GM11168 (cell line): Measurements from ENCODE around the gene CCDC81.
"Not testable (repeated sequence)": the region's sequence is repeated elsewhere in the genome, so short reads cannot be mapped to it uniquely, and the experiment has no call there.

Source experiments
- in situ Hi-C: fragments of 300-500 bp; cut with MboI; formaldehyde crosslinking; loops from one replicate; pipeline ENCODE4 v1.12.0; 2022; ENCODE audit warnings: low sequenced_read_pairs; ENCODE audit not compliant: unreplicated experiment

Gene CCDC81

DNA sequence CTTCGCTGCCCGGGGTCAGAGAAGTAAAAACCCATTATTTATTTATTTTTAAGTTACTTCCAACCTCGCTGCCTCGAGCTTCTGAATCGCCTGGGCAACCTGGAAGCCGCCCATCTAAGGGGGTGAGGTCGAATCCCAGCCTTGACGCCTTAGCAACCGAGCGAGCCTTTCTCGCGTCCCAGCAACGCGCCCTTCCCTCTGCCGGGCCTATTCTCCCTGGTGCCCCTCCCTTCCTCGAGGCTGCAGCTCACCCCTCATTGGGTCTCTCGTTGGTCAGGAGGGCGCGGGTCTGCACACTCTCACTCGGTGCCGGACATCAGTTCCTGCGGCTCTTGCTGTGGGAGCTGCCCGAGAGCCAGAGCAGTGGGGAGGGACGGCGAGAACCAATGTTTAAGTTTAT is at the start of gene CCDC81:
CCDC81 (plus strand) TSS at position 302 of the 400 bp plus-strand sequence. CDS start 277 bp downstream, outside the sequence.
- in situ Hi-C loops: no loop called here

- in situ Hi-C loops: no loop called here
These were observed 39.4 kb upstream of the CCDC81 start for GRCh38 chr11:86335131-86335767.

DNA sequence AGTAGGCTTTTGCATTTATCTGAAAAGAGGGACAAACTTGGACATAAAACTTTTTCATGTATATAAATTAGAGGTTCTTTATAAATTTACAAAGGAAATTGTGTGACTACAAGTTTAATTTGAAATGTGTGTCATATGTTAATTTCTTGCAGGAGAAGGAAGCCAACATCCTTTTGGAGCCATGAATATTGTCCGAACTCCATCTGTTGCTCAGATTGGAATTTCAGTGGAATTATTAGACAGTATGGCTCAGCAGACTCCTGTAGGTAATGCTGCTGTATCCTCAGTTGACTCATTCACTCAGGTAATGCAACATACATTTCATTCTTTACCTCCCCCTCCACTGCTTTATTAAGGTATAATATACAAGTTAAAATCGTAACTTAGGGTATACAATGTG is 37.5 kb upstream of the CCDC81 start:
- in situ Hi-C loops: no loop called here

DNA sequence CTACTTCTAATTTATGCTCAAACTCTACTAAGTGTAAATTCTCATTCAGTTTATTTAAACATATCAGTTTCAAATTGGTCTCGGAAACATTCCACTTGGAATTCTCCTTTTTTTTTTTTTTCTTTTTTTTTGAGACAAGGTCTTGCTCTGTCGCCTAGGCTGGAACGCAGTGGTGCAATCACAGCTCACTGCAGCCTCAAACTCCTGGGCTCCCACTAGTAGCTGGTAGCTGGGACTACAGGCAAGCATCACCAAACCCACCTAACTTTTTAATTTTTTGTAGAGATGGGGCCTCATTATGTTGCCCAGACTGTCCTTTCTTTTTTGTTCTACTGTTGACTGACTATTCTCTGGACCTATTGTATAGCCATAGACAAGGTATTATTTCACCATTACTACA is 33.3 kb upstream of the CCDC81 start:
- in situ Hi-C loops: no loop called here

DNA sequence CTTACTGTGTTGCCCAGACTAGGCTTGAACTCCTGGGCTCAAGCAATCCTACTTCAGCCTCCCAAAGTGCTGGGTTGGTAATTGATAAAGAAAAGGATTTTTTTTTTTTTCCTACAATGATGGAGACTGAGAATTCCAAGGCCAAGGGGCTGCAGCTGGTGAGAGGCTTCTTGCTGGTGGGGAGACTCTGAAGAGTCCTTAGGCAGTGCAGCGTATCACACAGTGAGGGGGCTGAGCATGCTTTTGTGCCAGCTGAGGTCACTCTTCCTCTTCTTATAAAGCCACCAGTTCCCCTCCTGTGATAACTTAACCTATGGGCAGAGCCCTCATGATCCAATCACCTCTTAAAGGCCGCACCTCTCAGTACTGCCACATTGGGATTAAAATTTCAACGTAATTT is 28.2 kb upstream of the CCDC81 start:
- in situ Hi-C loops: no loop called here

DNA sequence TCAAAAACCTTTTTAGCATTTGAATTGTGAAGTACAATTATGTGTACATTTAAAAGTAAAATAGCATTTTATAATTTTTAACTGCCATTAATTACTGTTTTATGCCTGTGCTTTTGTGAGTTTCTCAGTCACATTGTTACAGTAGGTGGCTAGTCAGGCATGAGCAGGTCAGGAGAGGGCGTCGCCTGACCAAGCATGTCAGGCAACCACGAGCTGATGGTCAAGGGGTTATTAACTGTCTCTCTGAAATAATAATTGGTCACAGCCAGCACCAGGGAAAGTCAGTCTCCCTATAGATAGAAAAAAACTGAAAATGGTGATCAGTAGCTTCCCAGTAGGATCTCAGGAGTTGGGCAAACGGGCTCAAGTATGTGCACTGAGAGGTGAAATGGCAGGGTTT is 19.4 kb upstream of the CCDC81 start:
- in situ Hi-C loops: no loop called here

DNA sequence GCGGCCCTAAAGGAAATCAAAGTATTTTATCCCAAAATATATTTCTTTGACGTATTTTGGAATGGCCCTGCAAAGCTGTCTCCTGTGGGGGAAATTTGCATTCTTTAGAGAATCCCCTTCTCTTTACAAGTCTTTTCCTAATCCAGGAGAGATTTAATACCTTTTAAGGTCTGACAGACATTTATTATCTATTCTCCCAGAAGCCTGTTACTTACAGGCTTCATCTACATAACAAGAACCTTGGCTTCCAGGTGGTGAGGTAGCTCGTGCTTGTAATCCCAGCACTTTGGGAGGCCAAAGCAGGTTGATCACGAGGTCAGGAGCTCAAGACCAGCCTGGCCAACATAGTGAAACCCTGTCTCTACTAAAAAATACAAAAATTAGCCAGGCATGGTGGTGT is 17.3 kb upstream of the CCDC81 start:
- in situ Hi-C loops: not testable (repeated sequence)

GRCh38 chr11:86358720-86359119 is 16.0 kb upstream of the CCDC81 start:
- in situ Hi-C loops: no loop called here

GRCh38 chr11:86360775-86361395 is 13.8 kb upstream of the CCDC81 start:
- in situ Hi-C loops: no loop called here

GRCh38 chr11:86363424-86363823 is 11.3 kb upstream of the CCDC81 start:
- in situ Hi-C loops: no loop called here

DNA sequence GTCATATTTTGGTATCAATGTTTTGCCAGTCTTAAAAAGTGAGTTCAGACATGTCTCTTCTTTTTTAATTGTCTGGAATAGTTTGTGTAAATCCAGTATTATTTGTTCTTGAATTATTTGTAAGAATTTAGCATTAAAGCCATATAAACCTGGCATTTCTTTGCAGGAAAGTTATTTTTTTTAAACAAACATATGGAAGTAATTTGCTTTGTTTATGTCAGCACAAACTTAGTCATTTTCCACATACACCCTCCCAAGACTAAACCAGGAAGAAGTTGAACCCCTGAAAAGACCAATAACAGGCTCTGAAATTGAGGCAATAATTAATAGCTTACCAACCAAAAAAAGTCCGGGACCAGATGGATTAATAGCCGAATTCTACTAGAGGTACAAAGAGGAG is 9.1 kb upstream of the CCDC81 start:
- in situ Hi-C loops: no loop called here

- in situ Hi-C loops: no loop called here
These were observed 5.0 kb upstream of the CCDC81 start for GRCh38 chr11:86369668-86370067.

- in situ Hi-C loops: no loop called here
These were observed 4.5 kb upstream of the CCDC81 start for GRCh38 chr11:86370171-86370570.

GRCh38 chr11:86370922-86371594 is 3.6 kb upstream of the CCDC81 start:
- in situ Hi-C loops: no loop called here

DNA sequence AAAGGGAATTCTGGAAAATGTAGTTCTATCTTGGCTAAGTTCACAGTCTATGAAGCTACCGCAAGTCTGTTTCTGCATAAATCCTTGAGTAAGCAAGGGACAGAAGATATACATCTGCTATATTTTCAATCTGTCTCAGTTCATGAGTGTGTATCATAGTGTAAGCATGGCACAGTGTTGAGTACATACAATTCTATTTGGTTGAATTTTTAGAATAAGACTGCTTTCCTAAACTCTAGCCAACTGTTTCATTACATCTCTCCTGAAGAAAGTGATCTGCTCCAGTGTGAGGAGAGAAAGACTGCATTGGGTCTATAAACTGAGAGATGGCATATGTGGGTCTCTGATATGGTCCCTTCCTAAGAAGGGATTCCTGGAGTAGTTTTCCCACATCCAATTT is 2.6 kb upstream of the CCDC81 start:
- in situ Hi-C loops: no loop called here

DNA sequence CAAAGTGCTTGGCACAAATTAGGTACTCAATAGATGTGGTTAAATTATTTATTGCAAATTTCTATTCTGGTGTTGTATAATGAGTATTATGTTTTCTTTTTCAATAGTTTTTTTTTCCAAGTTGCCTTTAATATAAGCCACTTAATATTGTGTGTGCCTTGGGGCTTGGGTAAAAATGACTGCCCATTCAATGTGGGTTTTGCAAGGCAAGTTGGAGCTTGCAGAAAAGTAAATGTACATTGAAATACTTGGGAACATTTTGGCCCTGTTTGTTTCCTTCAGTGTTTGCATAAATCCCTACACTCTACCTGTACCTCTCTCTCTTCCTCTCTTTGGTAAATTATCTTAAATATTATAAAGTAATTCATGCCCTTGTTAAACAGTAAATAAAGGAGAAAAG is 2.1 kb upstream of the CCDC81 start:
- in situ Hi-C loops: no loop called here

- in situ Hi-C loops: no loop called here
These were observed 618 bp upstream of the CCDC81 start for GRCh38 chr11:86374069-86374468.

- in situ Hi-C loops: no loop called here
These were observed 3.3 kb downstream of the CCDC81 start for GRCh38 chr11:86377972-86378371.

DNA sequence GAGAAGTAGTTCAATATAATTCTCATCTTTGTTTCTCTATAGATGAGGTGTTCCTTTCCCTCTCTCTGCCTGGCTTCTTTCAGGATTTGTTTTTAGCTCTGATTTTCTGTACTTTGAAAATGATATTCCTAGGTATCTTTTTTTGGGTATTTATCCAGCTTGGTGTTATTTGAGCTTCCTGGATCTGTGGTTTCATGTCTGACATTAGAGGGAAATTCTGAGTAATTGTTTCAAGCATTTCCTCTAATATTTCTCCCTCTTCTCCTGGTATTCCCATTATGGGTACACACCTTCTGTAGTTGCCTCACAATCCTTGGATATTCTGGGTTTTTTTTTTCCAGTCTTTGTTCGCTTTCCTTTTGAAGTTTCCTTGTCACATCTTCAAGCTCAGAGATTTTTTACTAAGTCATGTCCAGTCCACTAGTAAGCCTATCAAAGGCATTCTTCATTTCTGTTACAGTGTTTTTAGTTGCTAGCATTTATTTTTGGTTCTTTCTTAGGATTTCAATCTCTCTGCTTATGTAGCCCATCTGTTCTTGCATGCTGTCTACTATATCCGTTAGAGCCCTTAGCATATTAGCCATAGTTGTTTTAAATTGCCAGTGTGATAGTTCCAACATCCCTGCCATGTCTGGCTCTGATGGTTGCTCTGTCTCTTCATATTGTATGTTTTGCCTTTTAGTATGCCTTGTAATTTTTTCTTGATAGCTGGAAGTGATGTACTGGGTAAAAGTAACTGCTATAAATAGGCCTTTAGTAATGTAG is 5.8 kb downstream of the CCDC81 start:
- in situ Hi-C loops: no loop called here

- in situ Hi-C loops: no loop called here
These were observed 8.6 kb downstream of the CCDC81 start for GRCh38 chr11:86383041-86383955.
